GF-D8 (cell line): ENCODE data around the gene SMURF2.
"Not testable (repeated sequence)": the region's sequence is repeated elsewhere in the genome, so short reads cannot be mapped to it uniquely, and the experiment has no call there.

ENCODE experiments used
- DNase-seq: peaks from one replicate; lab custom pipeline; 2025; lab: John Stamatoyannopoulos, UW

SMURF2 gene

GRCh38 chr17:64596439-64596838, 65.7 kb downstream of the SMURF2 start:
- DNase-seq: peak; percentile 24

DNA sequence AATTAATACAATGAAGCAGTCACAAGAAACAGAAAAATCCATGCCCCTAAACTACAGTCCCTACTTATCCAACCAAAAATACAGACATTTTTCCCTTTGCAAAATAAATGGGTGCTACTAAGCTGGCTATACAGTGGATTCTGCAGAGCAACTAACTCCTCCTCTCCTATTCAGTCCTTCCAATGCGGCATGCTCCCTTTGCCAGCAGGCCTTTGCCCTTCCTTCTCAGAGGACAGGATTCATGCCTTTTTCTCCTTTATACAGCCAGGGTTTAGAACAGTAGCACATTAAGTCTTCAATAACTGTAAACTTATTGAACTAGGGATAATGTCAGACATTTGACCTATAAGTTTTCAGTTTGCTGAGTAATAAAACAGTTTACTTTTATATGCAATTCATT, 70.2 kb downstream of the SMURF2 start:
- no peak for DNase-seq

DNA sequence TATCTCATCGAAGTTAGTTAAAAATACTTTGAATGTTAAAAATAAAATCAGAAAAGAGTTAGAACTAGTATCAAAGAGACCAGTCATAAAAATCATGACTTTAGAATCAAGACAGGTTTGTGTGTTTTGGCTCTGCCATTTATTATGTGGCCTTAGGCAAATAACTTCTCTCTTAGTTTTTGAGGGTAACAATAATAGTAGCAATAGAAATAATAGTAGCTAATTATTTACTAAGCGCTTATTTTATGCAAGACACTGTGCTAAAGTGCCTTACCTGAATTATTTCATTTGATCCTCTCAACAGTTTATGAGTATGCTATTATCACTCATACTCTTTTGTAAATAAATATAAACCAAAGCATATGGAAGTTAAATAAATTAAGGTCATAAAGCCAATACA, 77.0 kb downstream of the SMURF2 start:
- DNase-seq: no peak

- no peak for DNase-seq
These were observed 79.1 kb downstream of the SMURF2 start for GRCh38 chr17:64583038-64583437.

GRCh38 chr17:64580384-64581315, 81.5 kb downstream of the SMURF2 start:
- DNase-seq: no peak

DNA sequence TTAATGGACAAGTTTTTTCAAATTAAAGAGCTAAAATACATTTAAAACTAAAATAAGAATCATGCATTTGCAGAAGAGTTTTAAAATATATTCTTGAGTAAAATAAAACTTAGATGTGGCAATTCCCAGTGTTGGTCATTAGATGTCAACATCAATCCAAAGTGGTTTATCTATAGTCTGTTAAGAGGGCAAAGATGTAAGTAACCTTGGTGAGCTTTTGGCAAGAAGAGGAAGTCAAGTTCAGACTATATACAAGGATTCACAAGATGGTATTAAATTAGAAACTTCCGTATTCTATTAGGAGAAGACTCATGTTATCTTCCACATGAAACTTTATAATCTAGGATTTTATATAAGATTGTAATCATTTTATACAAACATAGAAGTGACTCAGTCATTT, 82.2 kb downstream of the SMURF2 start:
- DNase-seq: no peak

DNA sequence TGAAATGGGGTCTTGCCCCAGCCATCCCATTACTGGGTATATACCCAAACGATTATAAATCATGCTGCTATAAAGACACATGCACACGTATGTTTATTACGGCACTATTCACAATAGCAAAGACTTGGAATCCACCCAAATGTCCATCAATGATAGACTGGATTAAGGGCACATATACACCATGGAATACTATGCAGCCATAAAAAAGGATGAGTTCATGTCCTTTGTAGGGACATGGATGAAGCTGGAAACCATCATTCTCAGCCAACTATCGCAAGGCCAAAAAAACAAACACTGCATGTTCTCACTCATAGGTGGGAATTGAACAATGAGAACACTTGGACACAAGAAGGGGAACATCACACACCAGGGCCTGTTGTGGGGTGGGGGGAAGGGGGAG, 85.1 kb downstream of the SMURF2 start:
- not testable (repeated sequence) for DNase-seq

GRCh38 chr17:64575431-64575830, 86.7 kb downstream of the SMURF2 start:
- DNase-seq: no peak

DNA sequence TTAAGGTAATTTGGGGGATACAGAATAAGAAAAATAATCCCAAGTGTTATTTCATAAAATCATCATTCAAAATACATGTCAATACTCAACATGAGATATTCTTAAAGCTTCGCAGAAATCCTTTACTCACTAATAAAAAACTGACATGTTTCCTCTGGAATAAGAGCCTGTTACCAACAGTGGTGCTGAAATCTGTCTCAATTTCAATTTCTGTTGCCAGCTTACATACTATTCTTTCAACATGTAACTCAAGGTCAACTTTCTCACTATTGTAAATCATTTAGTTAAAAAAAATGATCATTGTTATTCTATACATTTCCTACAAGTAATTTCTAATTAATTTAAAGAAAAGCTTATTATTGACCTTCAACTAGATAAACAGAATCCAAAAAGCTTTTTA, 87.5 kb downstream of the SMURF2 start:
- DNase-seq: no peak

- DNase-seq: no peak
These were observed 88.9 kb downstream of the SMURF2 start for GRCh38 chr17:64573214-64573613.

GRCh38 chr17:64572682-64573154, 89.4 kb downstream of the SMURF2 start:
- peak; percentile 10 for DNase-seq

DNA sequence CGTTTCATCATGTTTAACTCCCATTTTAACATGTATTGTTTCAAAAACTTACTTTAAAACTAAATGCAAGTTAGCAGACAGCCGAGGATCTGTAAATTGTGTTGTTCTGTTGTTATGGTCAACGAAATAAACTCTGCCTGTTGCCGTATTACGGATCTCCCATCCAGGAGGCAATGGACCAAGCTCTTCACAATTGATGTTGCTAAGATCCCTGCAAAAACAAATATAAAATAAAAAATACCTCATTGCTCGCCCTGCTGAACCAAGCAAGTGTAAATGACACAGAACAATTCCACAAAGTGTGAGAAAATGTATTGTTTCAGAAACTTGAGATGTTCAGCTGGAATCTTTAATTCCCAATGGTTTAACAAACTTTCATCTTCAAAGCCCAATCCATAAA, 90.4 kb downstream of the SMURF2 start:
- no peak for DNase-seq

DNA sequence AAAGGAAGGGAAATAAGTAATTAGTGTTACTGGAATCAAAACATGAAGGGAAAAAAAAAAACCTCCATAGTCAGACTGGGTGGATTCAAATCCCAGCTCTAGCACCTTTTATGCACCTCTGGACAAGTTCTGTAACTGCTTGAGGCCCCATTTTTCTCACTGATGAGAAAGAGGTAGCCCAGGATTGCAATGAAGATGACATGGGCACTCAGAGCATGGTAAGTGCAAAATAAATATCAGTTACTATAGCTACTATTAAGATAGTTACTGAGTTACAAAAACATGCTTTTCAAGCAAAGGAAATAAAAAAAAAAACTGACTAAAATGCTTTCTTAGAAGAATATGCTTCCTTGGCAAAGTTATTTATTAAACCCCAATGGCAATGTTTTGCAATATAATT, 96.5 kb downstream of the SMURF2 start:
- no peak for DNase-seq

DNA sequence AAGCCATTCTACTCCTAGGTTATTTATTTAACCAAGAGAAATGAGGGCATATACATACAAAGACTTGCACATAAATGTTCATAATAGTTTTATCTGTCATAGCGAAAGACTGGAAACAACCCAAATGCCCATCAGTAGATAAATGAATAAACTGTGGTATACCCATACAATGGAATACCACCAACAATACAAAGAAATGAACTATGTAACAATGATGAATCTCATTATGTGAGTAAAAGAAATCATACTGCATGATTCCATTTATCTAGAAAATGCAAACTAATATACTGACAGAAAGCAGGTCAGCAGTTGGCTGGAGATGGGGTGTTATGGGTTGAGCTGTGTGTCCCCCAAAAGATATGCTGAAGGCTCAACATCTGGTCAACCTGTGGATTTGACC, 98.0 kb downstream of the SMURF2 start:
- no peak for DNase-seq

GRCh38 chr17:64555281-64555680, 106.8 kb downstream of the SMURF2 start:
- no peak for DNase-seq

GRCh38 chr17:64554028-64554637, 108.0 kb downstream of the SMURF2 start:
- no peak for DNase-seq

GRCh38 chr17:64551461-64551860, 110.6 kb downstream of the SMURF2 start:
- no peak for DNase-seq

DNA sequence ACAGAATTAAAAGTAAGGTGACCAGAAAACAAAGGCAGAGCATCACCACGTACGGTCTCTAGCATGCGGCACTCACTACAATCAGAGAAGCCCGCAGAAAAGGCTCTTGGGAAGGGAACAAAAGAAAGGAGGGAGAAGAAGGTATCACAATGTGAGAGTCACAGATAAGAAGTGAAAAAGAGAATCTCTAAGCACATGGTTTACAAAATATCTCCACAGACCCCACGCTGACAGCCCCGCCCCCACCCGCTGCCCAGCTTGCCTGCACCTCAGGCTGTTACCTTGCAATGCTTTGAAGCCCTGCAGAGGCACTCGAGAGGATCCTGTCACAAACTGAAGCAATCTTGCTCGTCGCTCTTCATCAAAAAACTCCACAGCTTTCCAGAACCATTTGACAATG, 114.8 kb downstream of the SMURF2 start:
- DNase-seq: no peak

- DNase-seq: no peak
These were observed 115.4 kb downstream of the SMURF2 start for GRCh38 chr17:64546716-64547115.

GRCh38 chr17:64544742-64545141, 117.4 kb downstream of the SMURF2 start:
- no peak for DNase-seq

DNA sequence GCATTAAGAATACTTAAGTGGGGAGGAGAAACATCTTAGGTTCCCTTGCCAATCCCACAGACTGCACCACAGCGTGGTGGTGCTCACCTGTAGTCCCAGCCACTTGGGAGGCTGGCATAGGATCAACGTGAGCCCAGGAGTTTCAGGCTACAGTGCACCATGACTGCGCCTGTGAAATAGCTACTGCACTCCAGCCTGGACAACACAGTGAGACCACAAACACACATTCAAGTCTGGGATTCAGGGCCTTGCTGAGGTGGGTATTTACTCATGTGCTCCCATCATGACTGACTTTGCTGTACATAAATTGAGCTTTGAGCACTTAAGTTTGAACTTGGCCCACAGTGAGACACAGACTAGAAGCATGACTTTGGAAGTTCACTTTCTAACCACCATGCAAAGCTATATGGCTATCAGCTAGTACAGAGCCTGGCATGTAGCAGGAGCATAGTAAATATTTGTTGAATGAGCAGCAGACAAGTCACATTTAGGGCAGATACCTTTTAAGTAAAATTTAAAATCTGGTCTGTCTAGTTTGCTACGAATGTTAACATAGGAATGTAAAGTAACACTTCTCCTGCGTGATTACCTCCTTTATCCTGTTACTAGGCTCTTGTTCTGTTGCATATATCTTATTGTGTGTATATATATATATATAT, 121.9 kb downstream of the SMURF2 start:
- DNase-seq: no peak

DNA sequence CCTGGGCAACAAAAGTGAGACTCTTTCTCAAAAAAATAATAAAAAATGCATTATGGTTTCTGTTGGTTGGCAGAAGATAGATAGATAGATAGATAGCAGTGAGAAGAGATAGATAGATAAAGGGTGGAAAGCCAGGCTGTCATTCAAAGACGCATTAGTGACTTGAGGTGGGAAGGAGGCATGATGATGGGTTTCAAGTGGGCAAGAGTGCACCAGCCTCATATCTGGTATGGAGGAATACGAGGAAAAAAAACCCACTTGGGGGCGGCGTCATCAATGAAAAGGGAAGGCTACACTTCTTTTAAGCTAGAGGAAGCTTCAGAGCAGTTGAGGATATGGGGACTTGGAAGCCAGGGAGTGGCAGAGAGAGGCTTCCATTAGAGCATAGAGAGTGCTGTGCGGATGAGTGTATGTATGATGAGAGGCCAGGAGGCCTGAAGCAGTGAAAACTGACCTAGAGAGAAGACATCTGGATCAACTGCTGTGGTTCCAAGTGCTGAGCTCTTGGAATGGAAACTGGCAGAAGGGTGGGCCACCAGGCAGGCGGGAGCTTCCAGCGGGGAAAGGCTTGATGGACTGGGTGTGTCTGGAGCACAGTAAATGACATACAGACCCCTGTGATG, 123.5 kb downstream of the SMURF2 start:
- DNase-seq: no peak
